Calu3 (cell line): ENCODE measurements around the gene PLCB3. TPM values are rescaled to one million over a fixed set of nuclear protein-coding genes. Genes with fewer than 3 reads are reported as not detected.

Experiments
- BruUV-seq: library from RNA; stranded (reverse); fragments of 400-500 nt; replicated peaks from 2 replicates; lab custom pipeline; 2021; lab: Mats Ljungman, UMichigan
- CTCF ChIA-PET: fragments of 300-600 bp; sonication (Branson Sonifier 250); formaldehyde crosslinking; loops from one replicate; lab custom pipeline; 2022; ENCODE audit warnings: antibody characterized with exemption; lab: Charles Lee
- DNase-seq: peaks from one replicate; pipeline ENCODE4 v3.0.0; 2022
- H3K27ac Mint-ChIP-seq: one replicate; pipeline ENCODE4 v1.8.0; 2022; ENCODE audit warnings: mixed read lengths; ENCODE audit not compliant: unreplicated experiment
- H3K27me3 Mint-ChIP-seq: one replicate; pipeline ENCODE4 v1.8.0; 2022; ENCODE audit warnings: mixed read lengths; ENCODE audit not compliant: unreplicated experiment
- H3K36me3 Mint-ChIP-seq: one replicate; pipeline ENCODE4 v1.8.0; 2022; ENCODE audit warnings: mild to moderate bottlenecking, moderate library complexity, mixed read lengths; ENCODE audit not compliant: insufficient read depth, unreplicated experiment
- H3K4me1 Mint-ChIP-seq: one replicate; pipeline ENCODE4 v1.8.0; 2022; ENCODE audit warnings: mild to moderate bottlenecking, low read depth, mixed read lengths; ENCODE audit not compliant: unreplicated experiment
- H3K4me3 Mint-ChIP-seq: one replicate; pipeline ENCODE4 v1.8.0; 2022; ENCODE audit warnings: mild to moderate bottlenecking, low read depth, moderate library complexity, mixed read lengths; ENCODE audit not compliant: unreplicated experiment
- H3K9me3 Mint-ChIP-seq: one replicate; pipeline ENCODE4 v1.8.0; 2022; ENCODE audit warnings: low read depth, mixed read lengths; ENCODE audit not compliant: unreplicated experiment
- intact Hi-C: fragments of 100-400 bp; cut with micrococcal nuclease; formaldehyde crosslinking; loops from one replicate; pipeline ENCODE4 v1.10.0; 2022; ENCODE audit not compliant: unreplicated experiment
- total RNA-seq: library from RNA; stranded (reverse); gene quantifications from 2 replicates; pipeline ENCODE4 v1.2.3, GENCODE V29; 2022
- TF ChIP-seq, protein P1 (sequence below): fragments of 200-600 bp; IDR thresholded peaks from one replicate; pipeline ENCODE4 v1.8.0; 2022; ENCODE audit warnings: antibody characterized with exemption; ENCODE audit not compliant: unreplicated experiment

PLCB3 gene
- total RNA-seq, 1 experiment from 2014 or later = 39.5 TPM

DNA sequence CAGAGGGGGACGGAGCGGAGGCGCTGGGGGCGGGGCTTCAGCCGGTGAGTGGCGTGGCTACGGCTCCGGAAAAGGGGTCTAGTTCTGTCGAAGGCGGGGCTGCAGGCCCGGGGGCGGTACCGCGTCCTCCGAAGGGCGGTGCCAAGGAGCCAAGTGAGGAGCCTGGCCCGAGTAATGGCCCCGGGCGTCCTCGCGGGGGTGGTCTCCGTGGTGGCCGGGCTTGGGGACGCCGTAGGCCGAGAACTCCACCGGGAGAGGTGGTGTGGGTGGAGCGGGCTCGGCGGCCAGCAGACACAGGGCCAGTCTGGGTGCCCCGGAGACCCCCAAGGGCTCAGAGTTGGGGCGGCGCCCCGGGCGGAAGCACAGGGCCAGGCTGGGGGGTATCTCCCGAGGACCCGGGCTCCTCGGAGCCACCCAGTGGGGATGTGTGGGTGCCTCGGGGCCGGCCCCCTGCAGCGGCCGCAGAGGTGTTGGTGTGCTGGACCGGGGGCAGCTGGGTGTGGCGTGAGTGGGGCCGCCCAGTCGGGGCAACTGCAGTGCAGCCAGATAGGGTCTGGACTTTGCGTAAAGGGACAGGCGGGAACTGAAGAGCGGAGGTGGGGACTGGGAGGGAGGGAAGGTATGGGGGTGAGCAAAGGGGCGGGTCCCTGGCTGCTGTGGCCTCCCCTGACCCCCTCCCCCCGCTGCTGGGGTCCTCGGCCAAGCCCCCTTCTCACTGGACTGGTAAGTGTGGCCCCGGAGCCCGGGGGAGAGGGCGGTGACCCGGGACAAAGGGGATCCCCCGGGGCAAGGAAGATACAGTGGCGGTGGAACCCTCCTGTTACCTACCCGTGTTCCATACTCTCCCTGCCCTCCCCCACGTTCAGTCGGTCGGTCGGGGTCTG is 9.6 kb upstream of the PLCB3 start:
- H3K36me3 Mint-ChIP-seq = peaks cover 95% of the 10 kb centered on the region
- TF ChIP-seq, protein P1, sequence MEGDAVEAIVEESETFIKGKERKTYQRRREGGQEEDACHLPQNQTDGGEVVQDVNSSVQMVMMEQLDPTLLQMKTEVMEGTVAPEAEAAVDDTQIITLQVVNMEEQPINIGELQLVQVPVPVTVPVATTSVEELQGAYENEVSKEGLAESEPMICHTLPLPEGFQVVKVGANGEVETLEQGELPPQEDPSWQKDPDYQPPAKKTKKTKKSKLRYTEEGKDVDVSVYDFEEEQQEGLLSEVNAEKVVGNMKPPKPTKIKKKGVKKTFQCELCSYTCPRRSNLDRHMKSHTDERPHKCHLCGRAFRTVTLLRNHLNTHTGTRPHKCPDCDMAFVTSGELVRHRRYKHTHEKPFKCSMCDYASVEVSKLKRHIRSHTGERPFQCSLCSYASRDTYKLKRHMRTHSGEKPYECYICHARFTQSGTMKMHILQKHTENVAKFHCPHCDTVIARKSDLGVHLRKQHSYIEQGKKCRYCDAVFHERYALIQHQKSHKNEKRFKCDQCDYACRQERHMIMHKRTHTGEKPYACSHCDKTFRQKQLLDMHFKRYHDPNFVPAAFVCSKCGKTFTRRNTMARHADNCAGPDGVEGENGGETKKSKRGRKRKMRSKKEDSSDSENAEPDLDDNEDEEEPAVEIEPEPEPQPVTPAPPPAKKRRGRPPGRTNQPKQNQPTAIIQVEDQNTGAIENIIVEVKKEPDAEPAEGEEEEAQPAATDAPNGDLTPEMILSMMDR = peak; percentile 12
- peak overlapping the region; percentile 96 for H3K4me3 Mint-ChIP-seq
- peaks cover 39% of the 10 kb centered on the region for H3K4me1 Mint-ChIP-seq
- CTCF ChIA-PET = interaction anchor here (1.1 kb wide), 2 partner anchors 10 to 27 kb away, joined by 3 to 8 read pairs; partner anchors contain the start of gene PLCB3
- H3K27me3 Mint-ChIP-seq = no peaks in the 10 kb centered on the region
- H3K27ac Mint-ChIP-seq = peak overlapping the region; percentile 89
- BruUV-seq = no TSS peak
- H3K9me3 Mint-ChIP-seq = no peaks in the 10 kb centered on the region
- peak; percentile 100 for DNase-seq
- intact Hi-C loops = loop anchor here (10.0 kb wide), 1 partner anchor 63 kb away; the partner anchor contains the start of genes CATSPERZ and ESRRA

DNA sequence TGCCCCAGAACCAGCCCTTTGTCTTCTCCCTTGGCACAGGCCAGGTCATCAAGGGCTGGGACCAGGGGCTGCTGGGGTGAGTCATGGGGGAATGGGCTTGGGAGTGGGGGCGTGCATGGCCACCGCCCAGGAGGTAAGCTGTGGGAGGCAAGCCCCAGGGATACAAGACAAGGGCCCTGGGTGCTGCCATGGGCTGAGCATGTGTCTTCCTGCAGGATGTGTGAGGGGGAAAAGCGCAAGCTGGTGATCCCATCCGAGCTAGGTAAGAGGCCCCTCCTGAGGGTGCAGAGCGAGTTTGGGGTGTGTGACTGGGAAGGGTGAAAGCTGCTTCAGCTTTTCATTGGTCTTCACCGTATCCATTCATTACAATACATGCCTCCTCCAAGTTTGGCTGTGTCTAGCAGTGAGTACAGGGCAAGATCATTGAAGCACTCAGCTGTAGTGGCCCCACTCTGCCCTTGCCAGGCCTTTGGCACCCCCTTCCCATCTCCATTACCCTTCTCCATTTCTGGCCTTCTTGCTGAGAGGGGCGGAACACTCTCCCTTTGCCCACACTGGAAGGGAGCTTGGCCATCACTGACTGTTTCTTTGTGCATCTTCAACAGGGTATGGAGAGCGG is 8.0 kb upstream of the PLCB3 start:
- peaks cover 95% of the 10 kb centered on the region for H3K36me3 Mint-ChIP-seq
- DNase-seq = no peak
- BruUV-seq = TSS peak; percentile 4
- TF ChIP-seq, protein P1 = no peak
- H3K4me3 Mint-ChIP-seq = peak overlapping the region; percentile 96
- intact Hi-C loops = loop anchor here (10.0 kb wide), 1 partner anchor 61 kb away; the partner anchor contains the start of genes CATSPERZ and ESRRA
- no peaks in the 10 kb centered on the region for H3K9me3 Mint-ChIP-seq
- peak overlapping the region; percentile 83 for H3K27ac Mint-ChIP-seq
- peaks cover 37% of the 10 kb centered on the region for H3K4me1 Mint-ChIP-seq
- CTCF ChIA-PET = interaction anchor here (0.5 to 1.0 kb wide), 2 partner anchors 39 to 68 kb away, joined by 3 read pairs; no protein-coding TSS in a partner anchor
- no peaks in the 10 kb centered on the region for H3K27me3 Mint-ChIP-seq

DNA sequence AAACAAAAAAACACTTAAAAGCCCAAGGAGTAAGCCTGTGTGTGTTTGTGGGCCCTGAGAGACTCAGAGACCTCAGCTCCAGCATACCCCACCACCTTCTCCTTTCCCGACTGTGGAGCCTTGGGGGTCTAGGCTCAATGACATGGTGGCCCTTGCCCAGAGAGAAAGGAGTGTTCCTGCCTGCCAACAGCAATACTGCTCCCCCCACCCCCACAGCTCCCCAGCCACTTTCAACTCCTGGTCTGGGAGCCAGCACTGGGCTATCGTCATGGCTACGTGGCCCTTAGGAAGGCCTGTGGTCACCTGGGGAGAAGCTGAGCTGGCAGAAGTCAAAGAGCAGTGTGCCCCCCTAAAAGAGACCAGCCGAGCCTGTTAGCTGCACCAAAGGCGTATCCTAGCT is 7.2 kb upstream of the PLCB3 start:
- intact Hi-C loops = loop anchor here (10.0 kb wide), 1 partner anchor 61 kb away; the partner anchor contains the start of genes CATSPERZ and ESRRA
- no peaks in the 10 kb centered on the region for H3K27me3 Mint-ChIP-seq
- peaks cover 38% of the 10 kb centered on the region for H3K4me1 Mint-ChIP-seq
- H3K27ac Mint-ChIP-seq = peak overlapping the region; percentile 83
- no peaks in the 10 kb centered on the region for H3K9me3 Mint-ChIP-seq
- H3K36me3 Mint-ChIP-seq = peaks cover 98% of the 10 kb centered on the region
- TF ChIP-seq, protein P1 = no peak
- CTCF ChIA-PET = interaction anchor here (0.5 kb wide), 1 partner anchor 69 kb away, joined by 3 read pairs; no protein-coding TSS in a partner anchor
- no peak for DNase-seq
- BruUV-seq = no TSS peak
- peak overlapping the region; percentile 96 for H3K4me3 Mint-ChIP-seq

DNA sequence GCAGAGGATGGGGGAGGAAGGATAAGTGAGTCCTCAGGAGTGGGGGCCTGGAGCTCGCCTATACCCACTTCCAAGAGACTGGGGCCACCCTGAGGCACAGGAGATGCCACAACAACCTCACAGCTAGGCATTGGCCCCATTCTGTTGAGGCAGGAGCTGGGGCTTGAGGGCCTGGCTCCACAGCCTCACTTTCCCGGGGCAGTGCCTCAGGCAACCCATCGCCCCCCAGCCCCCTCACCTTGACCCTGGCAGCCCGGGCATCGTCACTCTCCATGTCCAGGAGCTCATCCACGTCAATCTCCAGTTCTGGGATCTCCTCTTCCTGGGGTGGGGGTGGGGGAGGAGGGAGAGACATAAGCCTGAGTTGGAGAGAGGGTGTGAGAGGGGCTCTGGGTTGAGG is 6.4 kb upstream of the PLCB3 start:
- Mint-ChIP-seq H3K9me3 (no peaks in the 10 kb centered on the region), H3K4me3 (peak overlapping the region; percentile 96), H3K27me3 (no peaks in the 10 kb centered on the region), H3K27ac (peak overlapping the region; percentile 82), H3K36me3 (peaks cover 97% of the 10 kb centered on the region), H3K4me1 (peaks cover 34% of the 10 kb centered on the region)
- TF ChIP-seq, protein P1 = no peak
- CTCF ChIA-PET = interaction anchor here (0.5 to 1.9 kb wide), 7 partner anchors 12 to 558 kb away, joined by 3 to 11 read pairs (median 4); no protein-coding TSS in a partner anchor
- intact Hi-C loops = loop anchor here (10.0 kb wide), 1 partner anchor 60 kb away; the partner anchor contains the start of genes CATSPERZ and ESRRA
- DNase-seq = no peak
- no TSS peak for BruUV-seq
